Hepatocyte (in vitro differentiated cells): ENCODE measurements around the gene PPM1G.

Experiments used
- CTCF ChIP-seq: fragments of 200-600 bp; sonication (generic); IDR thresholded peaks from 2 replicates; pipeline ENCODE4 v1.5.1; 2016; ENCODE audit warnings: antibody characterized with exemption, mild to moderate bottlenecking; ENCODE audit not compliant: poor library complexity
- EZH2 ChIP-seq: fragments of 200-600 bp; sonication (generic); IDR thresholded peaks from 2 replicates; pipeline ENCODE4 v1.6.1; 2016; ENCODE audit warnings: antibody characterized with exemption, mild to moderate bottlenecking, borderline replicate concordance
- EZH2phosphoT487 ChIP-seq: fragments of 200-600 bp; sonication (generic); IDR thresholded peaks from one replicate; pipeline ENCODE4 v1.6.1; 2018; ENCODE audit warnings: antibody characterized with exemption, mild to moderate bottlenecking, low read depth, moderate library complexity; ENCODE audit not compliant: unreplicated experiment, severe bottlenecking

DNA sequence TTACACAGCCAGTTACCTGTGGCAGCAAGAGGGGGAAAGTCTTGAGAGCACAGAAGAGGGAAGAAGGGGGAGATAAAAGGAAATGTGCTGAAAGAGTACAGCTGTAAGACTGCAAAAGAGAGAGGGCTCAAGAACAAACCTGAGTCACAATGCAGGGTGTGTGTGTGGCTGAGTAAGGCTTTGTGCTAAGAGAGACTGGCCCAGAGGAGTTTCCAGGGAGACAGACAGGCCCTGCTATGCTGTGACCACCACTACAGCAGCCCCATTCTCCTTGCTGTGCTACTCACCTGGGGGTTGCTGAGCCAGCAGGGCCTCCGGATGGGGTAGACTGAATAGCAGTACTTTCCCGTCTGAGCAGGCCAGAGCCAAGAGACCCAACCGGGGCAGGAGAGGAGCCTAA, 74.1 kb downstream of the PPM1G start:
- no peak for TF ChIP-seq CTCF
- TF ChIP-seq EZH2phosphoT487 = no peak
- no peak for TF ChIP-seq EZH2
